ENCODE measurements around the gene SCN4A.
"Not testable (repeated sequence)": the region's sequence is repeated elsewhere in the genome, so short reads cannot be mapped to it uniquely, and the experiment has no call there.

SCN4A gene

GRCh38 chr17:63984651-63985386, 12.1 kb upstream of the SCN4A start:
- peak; percentile 65 for DNase-seq

- DNase-seq = no peak
Observed at GRCh38 chr17:63984236-63984635, 11.5 kb upstream of the SCN4A start.

- DNase-seq = no peak
Observed at GRCh38 chr17:63983320-63983719, 10.6 kb upstream of the SCN4A start.

DNA sequence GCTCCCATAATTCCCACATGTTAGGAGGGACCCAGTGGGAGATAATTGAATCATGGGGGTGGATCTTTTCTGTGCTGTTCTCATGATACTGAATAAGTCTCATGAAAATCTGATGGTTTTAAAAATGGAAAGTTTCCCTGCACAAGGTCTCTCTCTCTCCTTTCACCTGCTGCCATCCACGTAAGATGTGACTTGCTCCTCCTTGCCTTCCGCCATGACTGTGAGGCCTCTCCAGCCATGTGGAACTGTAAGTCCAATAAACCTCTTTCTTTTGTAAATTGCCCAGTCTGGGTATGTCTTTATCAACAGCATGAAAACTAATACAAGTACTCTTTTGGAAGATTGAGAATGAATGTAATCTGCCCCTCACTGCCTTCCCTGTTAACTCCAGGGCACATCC, 9.9 kb upstream of the SCN4A start:
- not testable (repeated sequence) for DNase-seq

GRCh38 chr17:63978272-63979200, 5.8 kb upstream of the SCN4A start:
- no peak for DNase-seq

DNA sequence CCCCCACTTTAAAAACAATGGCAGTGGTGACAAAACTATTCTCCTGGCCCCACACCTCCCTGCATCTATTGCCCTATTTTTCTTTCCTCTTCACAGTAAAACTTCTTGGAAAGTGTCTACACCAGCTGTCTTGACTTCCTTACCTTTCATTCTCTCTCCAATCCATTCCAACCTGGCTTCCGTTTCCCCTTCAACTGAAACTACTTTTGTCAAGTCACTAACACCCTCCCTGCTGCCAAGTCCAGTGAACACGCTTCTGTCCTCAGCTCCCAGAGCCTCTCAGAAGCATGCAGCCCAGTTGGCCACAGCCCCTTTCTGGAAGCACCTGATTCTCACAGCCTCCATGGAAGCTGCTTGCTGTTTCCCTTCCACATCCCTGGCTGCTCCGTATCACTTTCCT, 4.0 kb upstream of the SCN4A start:
- no peak for DNase-seq

- DNase-seq = no peak
Observed at GRCh38 chr17:63975541-63976092, 2.9 kb upstream of the SCN4A start.

- DNase-seq = no peak
Observed at GRCh38 chr17:63974594-63975192, 2.0 kb upstream of the SCN4A start.

DNA sequence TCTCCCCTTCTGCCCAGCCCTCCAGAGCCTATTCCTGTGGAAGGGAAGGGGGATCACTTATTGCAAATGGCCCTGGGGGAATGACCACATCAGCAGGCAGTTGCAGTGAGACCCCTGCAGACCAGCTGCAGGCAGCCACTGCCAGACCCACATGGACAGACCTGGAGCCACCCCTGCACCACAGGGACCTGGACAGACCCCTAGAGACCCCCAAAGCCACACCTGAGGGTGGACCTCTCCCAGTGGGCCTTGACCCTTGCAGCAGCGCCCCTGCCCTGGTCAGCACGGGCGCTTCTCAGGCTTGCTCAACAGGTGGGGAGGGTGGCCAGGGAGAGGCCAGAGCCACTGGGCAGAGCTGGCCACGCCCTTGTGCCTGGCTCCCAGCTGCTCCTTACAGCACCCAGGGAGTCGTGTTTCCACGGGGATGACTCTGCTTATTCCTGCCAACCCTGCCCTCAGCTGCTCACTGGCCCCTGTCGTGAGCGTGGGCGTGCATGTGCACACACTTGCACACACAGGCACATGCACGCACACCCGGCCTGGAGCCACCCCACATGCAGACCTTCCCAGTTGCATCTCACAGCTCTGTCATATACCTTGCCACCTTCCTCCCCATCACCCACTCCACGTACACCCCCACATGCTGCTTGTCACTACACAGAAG, 1.3 kb upstream of the SCN4A start:
- DNase-seq = peak; percentile 40

GRCh38 chr17:63973247-63973646, 529 bp upstream of the SCN4A start:
- no peak for DNase-seq

DNA sequence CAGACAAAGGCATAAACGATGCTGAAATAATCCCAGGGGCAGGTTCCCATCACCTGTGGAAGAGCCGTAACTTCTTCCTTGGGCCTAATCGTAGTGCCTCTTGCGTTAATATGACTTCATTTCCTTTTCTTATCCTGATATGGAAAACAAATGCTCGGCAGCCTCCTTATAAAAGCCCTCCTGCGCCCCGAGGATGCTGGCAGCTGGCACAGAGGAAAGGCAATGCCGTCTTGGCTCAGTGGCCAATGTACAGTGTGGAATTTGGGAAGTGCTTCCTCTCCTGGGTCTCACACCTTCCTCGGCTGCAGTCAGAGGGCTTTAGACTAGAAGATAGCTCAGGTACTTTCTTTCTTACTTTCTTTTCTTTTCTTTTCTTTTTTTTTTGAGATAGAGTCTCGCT, 3.4 kb downstream of the SCN4A start:
- no peak for DNase-seq

DNA sequence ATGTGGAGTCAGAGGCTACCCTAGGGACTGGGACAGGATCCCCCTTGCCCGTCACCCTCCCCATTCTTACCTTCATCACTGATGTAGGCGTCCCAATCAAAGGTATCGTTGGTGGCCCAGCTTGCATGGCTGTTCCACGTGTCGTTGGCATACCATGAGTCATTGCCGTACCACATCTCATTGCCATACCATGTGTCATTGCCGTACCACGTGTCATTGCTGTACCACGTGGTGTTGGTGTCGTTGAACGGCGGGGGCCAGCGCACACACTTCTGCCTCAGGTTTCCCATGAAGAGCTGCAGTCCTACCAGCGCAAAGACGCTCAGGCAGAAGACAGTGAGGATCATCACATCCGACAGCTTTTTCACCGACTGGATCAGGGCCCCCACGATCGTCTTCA, 4.8 kb downstream of the SCN4A start:
- DNase-seq = no peak

DNA sequence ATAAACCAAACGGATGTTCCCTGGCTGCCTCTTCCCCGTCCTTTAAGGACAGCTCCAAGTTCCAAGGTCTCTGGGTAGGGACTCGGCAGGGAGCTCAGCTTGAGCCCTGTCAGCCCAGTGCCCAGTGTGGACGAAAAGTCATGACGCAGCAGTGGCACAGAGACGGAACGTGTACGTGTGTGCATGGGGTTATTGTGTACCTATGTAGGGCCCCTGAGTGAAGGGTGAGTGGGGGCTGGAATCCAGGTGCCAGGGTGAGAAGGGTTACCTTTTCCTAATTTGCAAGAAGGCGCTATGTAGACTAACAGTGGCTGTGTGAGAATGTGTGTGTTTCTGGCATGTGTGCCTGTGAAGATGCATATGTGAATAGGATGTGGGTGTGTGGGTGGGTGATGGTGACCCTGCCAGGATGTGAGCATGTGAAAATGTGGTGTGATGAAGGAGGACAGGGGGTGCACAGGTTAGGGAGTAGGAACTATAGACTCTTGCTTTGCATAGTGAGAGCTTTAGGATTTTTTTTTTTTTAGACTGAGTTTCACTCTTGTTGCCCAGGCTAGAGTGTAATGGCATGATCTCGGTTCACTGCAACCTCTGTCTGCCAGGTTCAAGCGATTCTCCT, 6.0 kb downstream of the SCN4A start:
- no peak for DNase-seq

DNA sequence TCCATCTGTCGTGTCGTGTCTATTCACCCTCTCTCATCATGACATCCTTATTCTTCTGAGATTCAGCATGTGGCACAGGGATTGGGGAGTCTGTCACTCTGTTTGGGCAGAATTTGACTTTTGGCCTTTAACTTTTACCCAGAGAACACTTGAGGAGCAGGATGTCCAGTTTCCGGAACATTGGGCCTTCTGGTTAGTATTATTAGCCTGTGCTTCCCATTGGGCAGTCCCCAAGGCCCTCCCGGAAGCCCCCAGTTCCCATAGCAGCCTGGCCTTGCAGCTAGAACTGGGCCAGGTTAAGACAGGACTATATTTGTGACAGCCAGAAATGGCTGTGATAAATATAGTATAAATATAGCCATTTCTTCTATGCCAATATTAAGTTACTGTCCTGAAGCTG, 9.6 kb downstream of the SCN4A start:
- DNase-seq = no peak

DNA sequence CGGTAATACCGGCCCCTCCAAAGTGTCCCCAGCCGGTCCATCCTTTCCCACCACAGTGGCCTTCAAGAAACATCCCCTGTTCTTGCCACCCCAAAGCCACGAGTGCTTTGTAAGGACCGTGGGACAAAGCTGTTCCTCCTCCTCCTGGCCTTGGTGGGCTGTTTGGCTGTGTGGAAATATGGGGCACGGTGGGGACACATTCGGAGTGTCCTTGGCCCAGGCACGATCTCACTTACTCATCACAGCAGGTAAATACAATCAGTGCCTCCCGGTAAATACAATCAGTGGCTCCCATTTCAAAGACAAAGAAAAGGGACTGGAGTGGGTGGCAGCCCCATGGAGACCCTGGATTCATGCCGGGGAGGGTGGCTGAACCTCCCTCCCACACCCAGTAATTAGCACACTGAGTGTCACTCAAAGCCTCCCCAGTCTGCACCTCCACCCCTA, 10.4 kb downstream of the SCN4A start:
- DNase-seq = peak; percentile 87

GRCh38 chr17:63961355-63962212, 11.1 kb downstream of the SCN4A start:
- peak; percentile 92 for DNase-seq

GRCh38 chr17:63960430-63960829, 12.3 kb downstream of the SCN4A start:
- DNase-seq = peak; percentile 53

- DNase-seq = peak; percentile 65
Observed at GRCh38 chr17:63960006-63960405, 12.7 kb downstream of the SCN4A start.

- no peak for DNase-seq
Observed at GRCh38 chr17:63956296-63956920, 16.3 kb downstream of the SCN4A start.

DNA sequence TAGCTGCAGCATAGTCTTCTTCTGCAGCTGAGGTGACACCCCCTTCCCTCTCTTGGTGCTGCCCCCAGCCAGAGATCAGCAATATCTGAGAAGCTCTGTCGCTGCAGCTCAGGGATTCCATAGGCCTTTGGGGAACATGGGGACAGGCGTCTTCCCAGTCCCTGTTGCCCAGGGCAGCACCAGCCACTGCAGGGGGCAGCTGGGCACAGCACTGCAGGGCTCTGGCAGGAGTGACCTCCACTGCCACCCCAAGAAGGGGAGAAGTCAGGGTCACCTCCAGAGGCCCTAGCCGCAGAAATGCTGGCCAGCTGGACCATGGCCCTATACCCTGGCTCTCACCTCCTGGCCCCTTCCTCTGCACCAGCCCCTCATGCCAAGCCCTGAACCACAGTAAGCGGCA, 16.9 kb downstream of the SCN4A start:
- DNase-seq = no peak

DNA sequence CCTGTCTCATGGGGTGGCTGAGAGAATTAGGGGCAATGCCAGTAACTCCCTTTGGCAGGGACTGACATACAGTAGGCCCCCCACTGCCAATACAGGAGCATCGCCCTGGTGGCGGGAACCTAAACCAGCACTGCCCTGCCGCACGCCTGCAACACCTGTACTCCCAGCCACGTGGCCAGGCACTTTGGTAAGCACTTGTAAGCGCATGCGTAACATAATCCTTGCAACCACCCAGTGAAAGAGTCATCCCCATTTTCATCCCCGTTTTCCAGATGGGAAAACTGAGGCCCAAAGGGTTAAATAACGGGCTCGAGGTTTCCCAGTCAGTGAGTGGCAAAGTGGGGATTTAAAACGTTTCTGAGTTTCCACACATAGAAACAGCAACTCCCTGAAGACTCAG, 17.5 kb downstream of the SCN4A start:
- DNase-seq = no peak

All from NCI-H69 (cell line).